Transverse colon (tissue), 4 donors: ENCODE measurements around the gene MOCS2. TPM values are rescaled to one million over a fixed set of nuclear protein-coding genes. Genes with fewer than 3 reads are reported as not detected.

Experiments used
- DNase-seq: peaks from one replicate; pipeline ENCODE4 v3.0.0-alpha.2; 2019
- H3K27ac ChIP-seq, 4 donors: fragments of 200-600 bp; sonication (generic); 2 replicates each; pipeline ENCODE4 v1.5.1; 2016 to 2018; ENCODE audit warnings: inconsistent platforms in 4 of 4
- H3K27me3 ChIP-seq: fragments of 200-600 bp; sonication (generic); 2 replicates; pipeline ENCODE4 v1.5.1; 2017; ENCODE audit warnings: inconsistent platforms
- H3K36me3 ChIP-seq, 4 donors: fragments of 200-600 bp; sonication (generic); 2 replicates each; pipeline ENCODE4 v1.5.1; 2017 to 2019; ENCODE audit warnings: inconsistent platforms in 4 of 4
- H3K4me1 ChIP-seq, 4 donors: fragments of 200-600 bp; sonication (generic); 2 replicates each; pipeline ENCODE4 v1.5.1; 2017 to 2020; ENCODE audit warnings: inconsistent platforms in 4 of 4
- H3K4me3 ChIP-seq, 4 donors: fragments of 200-600 bp; sonication (generic); 1 replicate in 1 of 4; 2 replicates in 3 of 4; pipeline versions ENCODE4 v1.5.1 to v1.6.1; 2017 to 2019; ENCODE audit warnings: inconsistent platforms in 4 of 4
- H3K9me3 ChIP-seq, 2 donors: fragments of 200-600 bp; sonication (generic); 2 replicates each; pipeline ENCODE4 v1.5.1; 2017 to 2019; ENCODE audit warnings: inconsistent platforms in 2 of 2
- EP300 ChIP-seq: sonication (generic); formaldehyde crosslinking; IDR thresholded peaks from one replicate; pipeline ENCODE4 v1.6.1; 2017; ENCODE audit warnings: antibody characterized with exemption, low read depth
- POLR2A ChIP-seq: fragments of 450-650 bp; IDR thresholded peaks from one replicate; pipeline ENCODE4 v1.6.1; 2016; ENCODE audit warnings: antibody characterized with exemption, mild to moderate bottlenecking, moderate library complexity
- POLR2AphosphoS5 ChIP-seq, 3 donors: sonication (generic); formaldehyde crosslinking; IDR thresholded peaks; one replicate each; pipeline ENCODE4 v1.6.1; 2016; ENCODE audit warnings: antibody characterized with exemption in 3 of 3
- WGBS, 2 donors: methylation state at CpG; one replicate each; pipeline ENCODE4 v1.1.5; 2018; ENCODE audit warnings: low coverage in 1 of 2; 5-methylcytosine and 5-hydroxymethylcytosine counted together
- in situ Hi-C, 4 donors: fragments of 200-750 bp; cut with MboI; loops; one replicate each; pipeline versions ENCODE4 v1.15.0 to v1.15.1; 2017; ENCODE audit warnings: low sequenced_read_pairs in 3 of 4, low pct_ligation_motif_present in 1 of 4, low pct_unique_long_range_greater_than_20kb in 1 of 4
- intact Hi-C: fragments of 100-400 bp; cut with DNase I; formaldehyde crosslinking; loops from one replicate; pipeline ENCODE4 v1.15.1; 2023; ENCODE audit warnings: low total_unique reads
- total RNA-seq, 4 donors: library from RNA; depleted of rRNA; stranded (reverse); fragments of >200 nt; gene quantifications; one replicate each; pipeline ENCODE4 v1.1.0, GENCODE V29; 2016
- TF ChIP-seq, protein P1 (sequence below), 5 experiments: fragments of 200-600 bp in 3 of 5; fragments of 450-650 bp in 2 of 5; sonication (generic) in 3 of 5; IDR thresholded peaks; 1 replicate in 2 of 5; 2 replicates in 3 of 5; pipeline ENCODE4 v1.5.1; 2016 to 2017; ENCODE audit warnings: antibody characterized with exemption in 5 of 5, inconsistent platforms in 3 of 5, mild to moderate bottlenecking in 2 of 5, moderate library complexity in 1 of 5

MOCS2 gene
- total RNA-seq, 4 donors from 2014 or later = 7.0 to 36.8 (median 23.5) TPM

DNA sequence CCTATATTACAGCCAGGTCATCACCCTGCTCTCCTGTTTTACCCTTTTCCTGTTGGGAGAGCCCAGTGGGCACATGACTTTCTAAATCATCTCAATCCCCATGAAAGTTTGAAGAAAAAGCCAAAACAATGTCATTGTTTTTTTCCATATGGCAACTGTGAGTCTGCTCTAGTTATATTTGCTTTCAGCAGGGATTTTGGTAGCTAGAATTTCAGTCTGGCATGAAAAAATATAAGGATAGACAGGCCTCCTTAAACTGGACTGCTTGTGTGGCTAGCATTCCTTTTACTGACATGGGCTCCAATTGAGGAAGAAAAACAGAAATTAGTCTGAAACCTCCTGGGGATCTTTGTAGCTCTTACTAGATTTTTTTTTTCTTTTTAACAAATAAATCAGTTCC lies 25.6 kb downstream of the MOCS2 start:
- H3K27ac ChIP-seq = no peak overlapping the region
- intact Hi-C loops (no loop called here), in situ Hi-C loops (loop anchor here in 1 of 4 donors (25.0 kb wide), 1 partner anchor 297 kb away; the partner anchor contains the start of genes ITGA1 and PELO)

DNA sequence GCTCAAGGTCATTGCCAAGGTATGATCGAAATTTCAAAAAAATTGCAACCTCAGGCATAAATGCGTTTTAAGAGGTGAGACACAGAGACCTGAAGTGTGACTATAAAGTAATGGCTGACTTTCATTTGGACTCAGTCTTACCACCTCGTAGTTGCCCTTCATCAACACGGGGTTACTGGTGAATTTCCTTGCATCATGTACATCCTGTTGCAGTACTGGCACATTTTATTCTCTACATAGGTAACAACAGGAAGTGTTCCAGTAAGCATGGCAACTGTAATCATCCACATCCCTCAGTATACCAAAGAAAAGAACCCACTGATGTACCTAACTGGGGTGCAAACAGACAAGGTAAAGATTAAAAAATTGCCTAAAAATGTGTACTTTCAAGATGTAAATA lies 29.3 kb downstream of the MOCS2 start:
- intact Hi-C loops (no loop called here), in situ Hi-C loops (loop anchor here in 1 of 4 donors (25.0 kb wide), 1 partner anchor 293 kb away; the partner anchor contains the start of genes ITGA1 and PELO)
- no peaks in the 10 kb centered on the region for H3K4me1 ChIP-seq
- TF ChIP-seq POLR2AphosphoS5 (IDR thresholded peaks at IDR 0.05) (no peak), EP300 (no peak), POLR2A (no peak)
- TF ChIP-seq, protein P1, sequence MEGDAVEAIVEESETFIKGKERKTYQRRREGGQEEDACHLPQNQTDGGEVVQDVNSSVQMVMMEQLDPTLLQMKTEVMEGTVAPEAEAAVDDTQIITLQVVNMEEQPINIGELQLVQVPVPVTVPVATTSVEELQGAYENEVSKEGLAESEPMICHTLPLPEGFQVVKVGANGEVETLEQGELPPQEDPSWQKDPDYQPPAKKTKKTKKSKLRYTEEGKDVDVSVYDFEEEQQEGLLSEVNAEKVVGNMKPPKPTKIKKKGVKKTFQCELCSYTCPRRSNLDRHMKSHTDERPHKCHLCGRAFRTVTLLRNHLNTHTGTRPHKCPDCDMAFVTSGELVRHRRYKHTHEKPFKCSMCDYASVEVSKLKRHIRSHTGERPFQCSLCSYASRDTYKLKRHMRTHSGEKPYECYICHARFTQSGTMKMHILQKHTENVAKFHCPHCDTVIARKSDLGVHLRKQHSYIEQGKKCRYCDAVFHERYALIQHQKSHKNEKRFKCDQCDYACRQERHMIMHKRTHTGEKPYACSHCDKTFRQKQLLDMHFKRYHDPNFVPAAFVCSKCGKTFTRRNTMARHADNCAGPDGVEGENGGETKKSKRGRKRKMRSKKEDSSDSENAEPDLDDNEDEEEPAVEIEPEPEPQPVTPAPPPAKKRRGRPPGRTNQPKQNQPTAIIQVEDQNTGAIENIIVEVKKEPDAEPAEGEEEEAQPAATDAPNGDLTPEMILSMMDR (IDR thresholded peaks at IDR 0.05) = no peak
- no peak overlapping the region for H3K27ac ChIP-seq
- WGBS, 2 donors = 88 to 100% methylated on average over 1 to 4 of the region's 4 CpGs
- DNase-seq = no peak
- H3K4me3 ChIP-seq = no peak overlapping the region
- no peaks in the 10 kb centered on the region for H3K27me3 ChIP-seq
- no peaks in the 10 kb centered on the region for H3K36me3 ChIP-seq
- no peaks in the 10 kb centered on the region for H3K9me3 ChIP-seq

More for the DNA sequence above, 25.6 kb downstream of the MOCS2 start:
- no peaks in the 10 kb centered on the region for H3K9me3 ChIP-seq
- no peaks in the 10 kb centered on the region for H3K36me3 ChIP-seq
- TF ChIP-seq POLR2A (no peak), POLR2AphosphoS5 (IDR thresholded peaks at IDR 0.05) (no peak), EP300 (no peak)
- TF ChIP-seq, protein P1 (IDR thresholded peaks at IDR 0.05) = no peak
- no peaks in the 10 kb centered on the region for H3K27me3 ChIP-seq
- no peak for DNase-seq
- no peaks in the 10 kb centered on the region for H3K4me1 ChIP-seq
- no peak overlapping the region for H3K4me3 ChIP-seq

DNA sequence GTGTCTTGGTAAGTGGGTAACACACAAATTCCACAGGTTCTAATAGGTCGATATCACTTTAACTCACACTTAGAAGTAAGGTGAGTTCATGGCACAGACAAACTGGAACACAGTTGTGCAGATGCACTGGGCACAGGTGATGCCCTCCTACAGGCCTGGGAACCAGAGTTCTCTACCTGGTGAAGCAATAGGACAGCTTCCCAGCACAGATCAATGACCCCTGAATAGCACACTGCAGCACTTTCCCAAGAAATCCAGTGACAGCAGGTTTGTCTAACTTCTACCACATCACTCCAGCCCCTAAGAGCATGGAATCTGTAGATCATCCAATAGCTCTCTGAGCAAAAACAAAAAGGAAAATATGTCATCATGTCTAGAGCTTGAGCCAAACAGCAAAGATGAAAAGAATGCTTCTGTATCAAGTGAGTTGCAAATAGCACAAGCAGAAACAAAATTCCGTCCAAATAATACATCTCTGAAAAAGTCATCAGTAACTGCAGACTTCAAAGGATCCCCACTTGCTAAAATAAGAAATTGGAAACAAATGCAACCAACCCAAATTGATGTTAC lies 33.5 kb downstream of the MOCS2 start:
- in situ Hi-C loops = loop anchor here in 1 of 4 donors (25.0 kb wide), 1 partner anchor 289 kb away; the partner anchor contains the start of genes ITGA1 and PELO

DNA sequence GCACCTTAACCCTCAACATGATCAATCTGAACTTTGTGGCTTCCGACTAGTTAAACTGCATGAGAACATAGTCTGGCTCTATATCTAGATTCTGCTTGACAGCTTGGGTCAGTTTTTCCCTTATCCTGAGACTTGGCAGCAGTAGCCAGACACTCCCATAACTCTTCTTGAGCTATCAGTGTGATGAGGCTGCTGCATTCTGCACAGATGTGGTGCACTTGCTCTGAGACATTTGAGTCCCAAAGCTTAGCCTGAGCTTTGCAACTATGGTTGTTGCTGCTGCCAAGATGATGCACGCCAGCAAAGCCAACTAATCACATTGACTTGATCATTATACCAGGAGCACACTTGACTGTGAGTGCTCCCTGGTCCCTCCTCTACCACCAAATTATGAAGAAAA lies 36.2 kb downstream of the MOCS2 start:
- Histone ChIP-seq H3K9me3 (no peaks in the 10 kb centered on the region), H3K27ac (no peak overlapping the region), H3K4me1 (no peaks in the 10 kb centered on the region), H3K27me3 (no peaks in the 10 kb centered on the region), H3K4me3 (no peak overlapping the region), H3K36me3 (peaks cover 0 to 13% (median 0%) of the 10 kb centered on the region in 4 donors)
- 67 to 84% methylated on average over 1 to 2 of the region's 2 CpGs for WGBS, 2 donors
- TF ChIP-seq EP300 = no peak
- TF ChIP-seq, protein P1 (IDR thresholded peaks at IDR 0.05) = no peak
- no peak for TF ChIP-seq POLR2A
- no peak for TF ChIP-seq POLR2AphosphoS5 (IDR thresholded peaks at IDR 0.05)
- intact Hi-C loops = no loop called here
- DNase-seq = no peak
- in situ Hi-C loops = no loop called here

More for the DNA sequence above, 33.5 kb downstream of the MOCS2 start:
- intact Hi-C loops = no loop called here
- Histone ChIP-seq H3K36me3 (peaks cover 0 to 13% (median 0%) of the 10 kb centered on the region in 4 donors), H3K9me3 (no peaks in the 10 kb centered on the region), H3K4me3 (no peak overlapping the region), H3K27me3 (no peaks in the 10 kb centered on the region), H3K4me1 (no peaks in the 10 kb centered on the region), H3K27ac (no peak overlapping the region)
- WGBS, 2 donors = 88 to 90% methylated on average over 1 to 2 of the region's 2 CpGs
- TF ChIP-seq POLR2A (no peak), POLR2AphosphoS5 (IDR thresholded peaks at IDR 0.05) (no peak), EP300 (no peak)
- TF ChIP-seq, protein P1 (IDR thresholded peaks at IDR 0.05) = no peak
- DNase-seq = no peak
